GM12801 (cell line): ENCODE results near the gene GPATCH3.

ENCODE experiments used
- CTCF ChIP-seq: IDR thresholded peaks from one replicate; pipeline ENCODE4 v1.5.1; 2011; ENCODE audit warnings: control low read depth; ENCODE audit not compliant: insufficient read length; ENCODE audit errors: extremely low read depth

Gene GPATCH3

GRCh38 chr1:26858160-26858559 is 42.1 kb downstream of the GPATCH3 start:
- TF ChIP-seq CTCF = no peak

- TF ChIP-seq CTCF = no peak
These were observed 42.7 kb downstream of the GPATCH3 start for GRCh38 chr1:26857473-26858060.

- TF ChIP-seq CTCF = no peak
These were observed 43.4 kb downstream of the GPATCH3 start for GRCh38 chr1:26856604-26857469.

- TF ChIP-seq CTCF = no peak
These were observed 44.1 kb downstream of the GPATCH3 start for GRCh38 chr1:26856181-26856580.

GRCh38 chr1:26855636-26856035 is 44.6 kb downstream of the GPATCH3 start:
- no peak for TF ChIP-seq CTCF

- TF ChIP-seq CTCF = no peak
These were observed 45.4 kb downstream of the GPATCH3 start for GRCh38 chr1:26854906-26855305.

- TF ChIP-seq CTCF = no peak
These were observed 46.7 kb downstream of the GPATCH3 start for GRCh38 chr1:26853600-26853999.
